ENCODE measurements around the gene FGD2. TPM values are rescaled to one million over a fixed set of nuclear protein-coding genes. Genes with fewer than 3 reads are reported as not detected.
"Not testable (repeated sequence)": the region's sequence is repeated elsewhere in the genome, so short reads cannot be mapped to it uniquely, and the experiment has no call there.

The FGD2 gene
- total RNA-seq, 2 donors from 2014 or later: 4.9 to 8.0 TPM

DNA sequence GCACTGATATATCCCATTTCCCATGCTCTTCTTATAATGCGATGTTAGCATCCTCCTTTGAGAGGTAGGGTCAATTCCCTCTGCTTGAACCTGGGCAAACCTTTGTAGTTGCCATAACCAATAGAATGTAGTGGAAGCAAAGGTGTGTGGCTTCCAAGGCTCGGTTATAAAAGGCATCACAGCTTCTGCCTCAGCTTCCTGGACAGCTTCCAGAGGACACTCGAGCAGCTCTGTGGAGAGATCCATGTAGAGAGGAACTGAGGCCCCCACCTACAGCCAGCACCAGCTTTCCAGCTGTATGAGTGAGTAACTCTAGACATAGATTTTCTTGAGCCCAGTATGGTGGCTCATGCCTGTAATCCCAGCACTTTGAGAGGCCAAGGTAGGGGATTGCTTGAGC is 36.7 kb downstream of the FGD2 start:
- no peaks in the 10 kb centered on the region for H3K27me3 ChIP-seq
- no peak for DNase-seq (ENCODE audit: low spot score)
- no peak for TF ChIP-seq CTCF (IDR thresholded peaks at IDR 0.05)
- no peaks in the 10 kb centered on the region for H3K4me1 ChIP-seq
- H3K9me3 ChIP-seq: no peaks in the 10 kb centered on the region
- H3K27ac ChIP-seq: no peak overlapping the region
- H3K4me3 ChIP-seq: no peak overlapping the region
- H3K36me3 ChIP-seq: no peaks in the 10 kb centered on the region

- not testable (repeated sequence) for H3K36me3 ChIP-seq; H3K4me3 ChIP-seq; DNase-seq (ENCODE audit: low spot score); H3K4me1 ChIP-seq; H3K9me3 ChIP-seq; H3K27ac ChIP-seq; H3K27me3 ChIP-seq
Observed at GRCh38 chr6:37043091-37043490, 37.6 kb downstream of the FGD2 start.

- DNase-seq (ENCODE audit: low spot score): no peak
- no peaks in the 10 kb centered on the region for H3K36me3 ChIP-seq
- H3K9me3 ChIP-seq: no peaks in the 10 kb centered on the region
- no peaks in the 10 kb centered on the region for H3K27me3 ChIP-seq
- H3K4me3 ChIP-seq: no peak overlapping the region
- H3K27ac ChIP-seq: no peak overlapping the region
- no peak for TF ChIP-seq CTCF (IDR thresholded peaks at IDR 0.05)
- H3K4me1 ChIP-seq: peaks cover 0 to 23% of the 10 kb centered on the region in 2 donors
Observed at GRCh38 chr6:37047346-37047688, 41.9 kb downstream of the FGD2 start.

DNA sequence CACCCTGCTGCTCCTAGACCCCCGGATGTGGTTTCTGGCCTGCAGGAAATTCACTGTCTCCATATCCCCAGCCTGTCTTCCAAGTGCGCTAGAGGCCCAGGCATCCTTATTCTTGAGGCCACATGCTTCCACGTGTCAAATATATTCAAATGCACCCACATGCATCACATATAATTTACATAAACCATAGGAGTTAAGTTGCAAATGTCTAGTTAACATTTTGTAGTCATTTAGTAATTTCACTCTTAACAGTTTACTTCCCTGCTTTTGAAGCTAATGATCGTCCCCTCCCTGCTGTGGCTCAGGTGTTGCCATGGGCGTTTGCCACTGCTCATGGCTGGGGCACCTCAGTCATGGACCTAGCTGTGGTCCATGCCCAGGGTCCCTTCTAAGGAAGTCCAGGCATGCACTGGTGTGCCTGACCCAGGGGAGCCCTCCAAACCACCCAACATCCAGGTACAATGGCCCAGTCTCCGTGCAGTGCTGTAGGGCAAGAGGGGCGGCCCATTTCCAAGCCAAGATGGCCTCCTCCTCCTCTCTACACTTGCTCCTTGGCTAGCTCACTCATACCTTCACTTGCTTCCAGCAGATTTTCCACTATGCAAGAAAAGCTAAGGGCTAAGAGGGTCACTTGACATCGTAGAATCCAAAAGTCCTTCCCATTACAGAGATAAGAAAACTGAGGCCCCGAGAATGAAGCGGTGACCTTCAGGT is 42.4 kb downstream of the FGD2 start:
- no peaks in the 10 kb centered on the region for H3K36me3 ChIP-seq
- peaks cover 0 to 23% of the 10 kb centered on the region in 2 donors for H3K4me1 ChIP-seq
- H3K27ac ChIP-seq: no peak overlapping the region
- no peaks in the 10 kb centered on the region for H3K9me3 ChIP-seq
- no peak for TF ChIP-seq CTCF (IDR thresholded peaks at IDR 0.05)
- H3K27me3 ChIP-seq: no peaks in the 10 kb centered on the region
- no peak for DNase-seq (ENCODE audit: low spot score)
- no peak overlapping the region for H3K4me3 ChIP-seq

- peaks cover 0 to 23% of the 10 kb centered on the region in 2 donors for H3K4me1 ChIP-seq
- no peak overlapping the region for H3K4me3 ChIP-seq
- H3K36me3 ChIP-seq: no peaks in the 10 kb centered on the region
- H3K27me3 ChIP-seq: no peaks in the 10 kb centered on the region
- H3K27ac ChIP-seq: no peak overlapping the region
- no peak for TF ChIP-seq CTCF (IDR thresholded peaks at IDR 0.05)
- no peaks in the 10 kb centered on the region for H3K9me3 ChIP-seq
- no peak for DNase-seq (ENCODE audit: low spot score)
Observed at GRCh38 chr6:37048403-37048850, 43.0 kb downstream of the FGD2 start.

- Histone ChIP-seq H3K4me1 (peaks cover 0 to 23% of the 10 kb centered on the region in 2 donors), H3K27ac (peak overlapping the region in 1 of 2 donors; percentile 50), H3K36me3 (no peaks in the 10 kb centered on the region), H3K4me3 (no peak overlapping the region), H3K9me3 (no peaks in the 10 kb centered on the region), H3K27me3 (no peaks in the 10 kb centered on the region)
- DNase-seq (ENCODE audit: low spot score): no peak
- no peak for TF ChIP-seq CTCF (IDR thresholded peaks at IDR 0.05)
Observed at GRCh38 chr6:37048851-37049757, 43.6 kb downstream of the FGD2 start.

All from right atrium auricular region (tissue), 2 donors.